Measurements from ENCODE around the gene CEACAM19.
"Not testable (repeated sequence)": the region's sequence is repeated elsewhere in the genome, so short reads cannot be mapped to it uniquely, and the experiment has no call there.

The CEACAM19 gene

GRCh38 chr19:44683434-44684210 lies 12.3 kb downstream of the CEACAM19 start:
- no peak overlapping the region for H3K4me2 ChIP-seq (ENCODE audit: low read length)
- H3K27ac ChIP-seq = no peak overlapping the region
- no peak overlapping the region for H2AFZ ChIP-seq
- TF ChIP-seq CTCF (IDR thresholded peaks at IDR 0.05) = no peak
- no peaks in the 10 kb centered on the region for H3K9me3 ChIP-seq (ENCODE audit: control insufficient read depth, low read length)
- H3K4me1 ChIP-seq = no peaks in the 10 kb centered on the region
- no peaks in the 10 kb centered on the region for H3K27me3 ChIP-seq (ENCODE audit: control insufficient read depth, insufficient read depth, low read length)
- no peaks in the 10 kb centered on the region for H3K79me2 ChIP-seq
- no peaks in the 10 kb centered on the region for H3K36me3 ChIP-seq (ENCODE audit: control insufficient read depth, insufficient read depth, low read length)
- H3K4me3 ChIP-seq (ENCODE audit: low read depth, low read length) = no peak overlapping the region
- no peak overlapping the region for H3K9ac ChIP-seq

GRCh38 chr19:44684396-44684795 lies 13.1 kb downstream of the CEACAM19 start:
- not testable (repeated sequence) for H3K79me2 ChIP-seq; H3K4me2 ChIP-seq (ENCODE audit: low read length); H3K36me3 ChIP-seq (ENCODE audit: control insufficient read depth, insufficient read depth, low read length); H3K4me3 ChIP-seq (ENCODE audit: low read depth, low read length); H2AFZ ChIP-seq; H3K9me3 ChIP-seq (ENCODE audit: control insufficient read depth, low read length); H3K4me1 ChIP-seq; H3K27ac ChIP-seq; H3K9ac ChIP-seq; H3K27me3 ChIP-seq (ENCODE audit: control insufficient read depth, insufficient read depth, low read length)

GRCh38 chr19:44684892-44685863 lies 13.9 kb downstream of the CEACAM19 start:
- Histone ChIP-seq H3K79me2 (no peaks in the 10 kb centered on the region), H3K9me3 (ENCODE audit: control insufficient read depth, low read length) (no peaks in the 10 kb centered on the region), H3K4me3 (ENCODE audit: low read depth, low read length) (no peak overlapping the region), H3K27me3 (ENCODE audit: control insufficient read depth, insufficient read depth, low read length) (no peaks in the 10 kb centered on the region), H3K9ac (no peak overlapping the region), H3K4me1 (peaks cover 3% of the 10 kb centered on the region), H3K36me3 (ENCODE audit: control insufficient read depth, insufficient read depth, low read length) (no peaks in the 10 kb centered on the region), H3K27ac (no peak overlapping the region), H2AFZ (no peak overlapping the region), H3K4me2 (ENCODE audit: low read length) (no peak overlapping the region)
- no peak for TF ChIP-seq CTCF (IDR thresholded peaks at IDR 0.05)

- H3K9ac ChIP-seq = no peak overlapping the region
- H3K36me3 ChIP-seq (ENCODE audit: control insufficient read depth, insufficient read depth, low read length) = no peaks in the 10 kb centered on the region
- no peaks in the 10 kb centered on the region for H3K9me3 ChIP-seq (ENCODE audit: control insufficient read depth, low read length)
- no peak overlapping the region for H3K27ac ChIP-seq
- no peaks in the 10 kb centered on the region for H3K79me2 ChIP-seq
- no peak for TF ChIP-seq CTCF (IDR thresholded peaks at IDR 0.05)
- no peaks in the 10 kb centered on the region for H3K27me3 ChIP-seq (ENCODE audit: control insufficient read depth, insufficient read depth, low read length)
- H3K4me3 ChIP-seq (ENCODE audit: low read depth, low read length) = no peak overlapping the region
- peaks cover 3% of the 10 kb centered on the region for H3K4me1 ChIP-seq
- H2AFZ ChIP-seq = no peak overlapping the region
- no peak overlapping the region for H3K4me2 ChIP-seq (ENCODE audit: low read length)
Observed at GRCh38 chr19:44685877-44686276, 14.6 kb downstream of the CEACAM19 start.

GRCh38 chr19:44686896-44687295 lies 15.6 kb downstream of the CEACAM19 start:
- Histone ChIP-seq H3K9me3 (ENCODE audit: control insufficient read depth, low read length) (no peaks in the 10 kb centered on the region), H3K27me3 (ENCODE audit: control insufficient read depth, insufficient read depth, low read length) (no peaks in the 10 kb centered on the region), H3K9ac (no peak overlapping the region), H3K4me3 (ENCODE audit: low read depth, low read length) (no peak overlapping the region), H3K36me3 (ENCODE audit: control insufficient read depth, insufficient read depth, low read length) (no peaks in the 10 kb centered on the region), H3K4me2 (ENCODE audit: low read length) (no peak overlapping the region), H3K27ac (no peak overlapping the region), H3K4me1 (peaks cover 5% of the 10 kb centered on the region), H3K79me2 (no peaks in the 10 kb centered on the region), H2AFZ (no peak overlapping the region)
- no peak for TF ChIP-seq CTCF (IDR thresholded peaks at IDR 0.05)

Data from parathyroid adenoma (tissue), 2 donors.